HepG2 (cell line): ENCODE results near the gene ZNF581. TPM values are rescaled to one million over a fixed set of nuclear protein-coding genes. Genes with fewer than 3 reads are reported as not detected.

Source experiments
- ATAC-seq: fragments of 200-7000 bp; cut with Tn5 transposase; 3 replicates; pipeline ENCODE4 v1.9.1; 2020; ENCODE audit warnings: mild to moderate bottlenecking, moderate library complexity
- BruUV-seq: library from RNA; stranded (reverse); fragments of 400-500 nt; replicated peaks from 2 replicates; lab custom pipeline; 2021; lab: Mats Ljungman, UMichigan
- CTCF ChIA-PET: fragments of 300-600 bp; formaldehyde crosslinking; extraction: SDS; loops from one replicate; lab custom pipeline; 2021; ENCODE audit warnings: low total read pairs, inconsistent platforms, low intra/inter-chr PET ratio; lab: Yijun Ruan, JAX
- POLR2A ChIA-PET: fragments of 350-600 bp; sonication (Branson Sonifier 250); formaldehyde crosslinking; loops from one replicate; lab custom pipeline; 2020; ENCODE audit warnings: antibody characterized with exemption, inconsistent platforms; lab: Yijun Ruan, JAX
- DNase-seq: peaks from one replicate; pipeline ENCODE4 v3.0.0-alpha.2; 2015; ENCODE audit warnings: low spot score
- FAIRE-seq: peaks from 3 replicates; lab custom pipeline; 2011; peaks lifted over from hg19 to GRCh38; lab: Jason Lieb, UNC
- H2AFZ ChIP-seq: one replicate; pipeline ENCODE4 v1.6.1; 2011; ENCODE audit warnings: low read length, inconsistent platforms
- H3K27ac ChIP-seq: fragments of 300-600 bp; 3 replicates; pipeline ENCODE4 v1.8.0; 2011; ENCODE audit warnings: mixed run types, mild to moderate bottlenecking, mixed read lengths, low read length, inconsistent platforms; ENCODE audit not compliant: insufficient read depth; ENCODE audit errors: extremely low read length
- H3K27me3 ChIP-seq, 2 experiments: fragments of 200-600 bp in 1 of 2; 2 replicates in 1 of 2; 3 replicates in 1 of 2; pipeline versions ENCODE4 v1.6.0 to v1.8.0; 2011; ENCODE audit warnings: low read length in 2 of 2, mild to moderate bottlenecking in 2 of 2, moderate library complexity in 2 of 2, inconsistent platforms in 1 of 2; ENCODE audit not compliant: insufficient read depth in 2 of 2, control insufficient read depth in 1 of 2
- H3K36me3 ChIP-seq, 2 experiments: fragments of 200-600 bp in 1 of 2; replicated peaks in 1 of 2; 2 replicates in 1 of 2; 3 replicates in 1 of 2; pipeline versions ENCODE4 v1.5.1 to v1.8.0; 2011; ENCODE audit warnings: low read length in 2 of 2, inconsistent platforms in 1 of 2; ENCODE audit not compliant: insufficient read depth in 2 of 2, control insufficient read depth in 1 of 2
- H3K4me1 ChIP-seq: 2 replicates; pipeline ENCODE4 v1.5.1; 2012; ENCODE audit warnings: low read length, inconsistent platforms; ENCODE audit not compliant: insufficient read depth
- H3K4me2 ChIP-seq: 2 replicates; pipeline ENCODE4 v1.6.0; 2011; ENCODE audit warnings: low read depth, low read length, inconsistent platforms
- H3K4me3 ChIP-seq, 3 experiments: fragments of 200-600 bp in 1 of 3; sonication (generic), shearing (Covaris generic) in 1 of 3; replicated peaks in 1 of 3; 2 replicates each; pipeline ENCODE4 v1.5.1; 2011 to 2016; ENCODE audit warnings: low read length in 3 of 3, inconsistent platforms in 2 of 3, low read depth in 2 of 3, mild to moderate bottlenecking in 2 of 3, control low read depth in 1 of 3, mixed read lengths in 1 of 3; ENCODE audit not compliant: insufficient read depth in 1 of 3
- H3K79me2 ChIP-seq: one replicate; pipeline ENCODE4 v1.6.1; 2011; ENCODE audit warnings: low read length, inconsistent platforms; ENCODE audit not compliant: insufficient read depth
- H3K9ac ChIP-seq: 2 replicates; pipeline ENCODE4 v1.6.0; 2011; ENCODE audit warnings: mild to moderate bottlenecking, low read depth, low read length, inconsistent platforms; ENCODE audit not compliant: insufficient read depth
- H3K9me3 ChIP-seq: 2 replicates; pipeline ENCODE4 v1.5.1; 2012; ENCODE audit warnings: mild to moderate bottlenecking, low read length
- H4K20me1 ChIP-seq: 2 replicates; pipeline ENCODE4 v1.6.0; 2011; ENCODE audit warnings: inconsistent platforms, mild to moderate bottlenecking, low read length, moderate library complexity; ENCODE audit not compliant: insufficient read depth
- AGO2 ChIP-seq: fragments of 200-400 bp; formaldehyde crosslinking; optimal IDR thresholded peaks from 2 replicates; pipeline ENCODE3; 2017; ENCODE audit warnings: mild to moderate bottlenecking, low read depth, low read length, moderate library complexity
- PATZ1 ChIP-seq: sonication (generic); formaldehyde crosslinking; IDR thresholded peaks from 2 replicates; pipeline ENCODE4 v1.4.0; 2020; ENCODE audit warnings: missing genetic modification reagents
- PLRG1 ChIP-seq: fragments of 450-650 bp; conservative IDR thresholded peaks from 2 replicates; pipeline ENCODE4 v1.6.1; 2016
- RBFOX2 ChIP-seq: fragments of 200-400 bp; formaldehyde crosslinking; IDR thresholded peaks from 2 replicates; pipeline ENCODE4 v1.6.1; 2017; ENCODE audit warnings: low read depth, mild to moderate bottlenecking, low read length
- ZFY ChIP-seq: sonication (generic); formaldehyde crosslinking; IDR thresholded peaks from 2 replicates; pipeline ENCODE4 v1.4.0; 2020; ENCODE audit warnings: missing genetic modification reagents
- ZNF101 ChIP-seq: sonication (generic); formaldehyde crosslinking; IDR thresholded peaks from 2 replicates; pipeline ENCODE4 v1.4.0; 2020; ENCODE audit warnings: mild to moderate bottlenecking, low read depth, missing genetic modification reagents, borderline replicate concordance
- ZNF3 ChIP-seq: IDR thresholded peaks from 2 replicates; pipeline ENCODE4 v1.7.0; 2017; ENCODE audit warnings: inconsistent platforms
- ZNF546 ChIP-seq: sonication (generic); formaldehyde crosslinking; conservative IDR thresholded peaks from 2 replicates; pipeline ENCODE4 v1.8.1; 2023; ENCODE audit warnings: mild to moderate bottlenecking, missing genetic modification reagents
- ZNF639 ChIP-seq: conservative IDR thresholded peaks from 2 replicates; pipeline ENCODE4 v1.6.1; 2018; ENCODE audit warnings: missing genetic modification reagents
- WGBS: methylation state at CpG from one replicate; pipeline ENCODE4 v1.1.6; 2017; ENCODE audit warnings: low lambda C conversion rate; 5-methylcytosine and 5-hydroxymethylcytosine counted together
- in situ Hi-C: cut with HindIII; loops from 2 replicates; pipeline ENCODE4 v1.10.0; 2017; ENCODE audit warnings: low pct_unique_long_range_greater_than_20kb; ENCODE audit not compliant: extremely low pct_ligation_motif_present
- intact Hi-C: fragments of 100-400 bp; cut with micrococcal nuclease; formaldehyde crosslinking; loops from one replicate; pipeline ENCODE4 v1.10.0; 2022; ENCODE audit not compliant: unreplicated experiment
- polyA plus RNA-seq, 8 experiments: library from polyadenylated mRNA; depleted of rRNA in 3 of 8; stranded (reverse) in 7 of 8; unstranded in 1 of 8; fragments of >200 nt; fragmentation: Illumina TruSeq in 4 of 8; extraction: Trizol in 4 of 8; gene quantifications; 2 replicates each; pipeline versions ENCODE4 v1.2.1 to v1.2.3, GENCODE V29; 2011 to 2016; ENCODE audit warnings: low read depth in 4 of 8, missing spikeins in 1 of 8, mixed read lengths in 1 of 8; ENCODE audit not compliant: insufficient read depth in 1 of 8
- total RNA-seq, 5 experiments: library from RNA; depleted of rRNA; stranded (reverse); fragments of >200 nt; fragmentation: Illumina TruSeq; extraction: Trizol; gene quantifications; 2 replicates each; pipeline ENCODE4 v1.2.3, GENCODE V29; 2016; ENCODE audit warnings: low read depth in 1 of 5

Gene ZNF581
- total and polyA plus RNA-seq, 2 of the 13 experiments (the other 11 are each of a cell fraction or from before 2014, with no cell fraction given): 19.6 to 49.5 TPM

GRCh38 chr19:55597501-55597921, 45.9 kb upstream of the ZNF581 start:
- H3K4me1 ChIP-seq: peaks cover 23% of the 10 kb centered on the region
- intact Hi-C loops: no loop called here
- TF ChIP-seq AGO2 (peak; percentile 79), ZFY (CRISPR knock-in tag) (no peak), RBFOX2 (peak; percentile 68)
- TF ChIP-seq, all 625 proteins: peak for 2
- Histone ChIP-seq H3K36me3 (peaks cover 10 to 32% of the 10 kb centered on the region in 2 experiments; a peak in 4 of 5 replicates), H3K79me2 (peaks cover 2% of the 10 kb centered on the region), H3K4me2 (no peak overlapping the region), H3K27me3 (no peaks in the 10 kb centered on the region; a peak in 1 of 5 replicates), H2AFZ (no peak overlapping the region), H3K9ac (no peak overlapping the region), H3K27ac (no peak overlapping the region), H3K4me3 (no peak overlapping the region), H3K9me3 (no peaks in the 10 kb centered on the region), H4K20me1 (0 out of 2 replicates have a peak, but pooled peaks cover 6% of the 10 kb centered on the region)
- WGBS: over 99% methylated on average over 30 of the region's 30 CpGs
- ChIA-PET POLR2A (interaction anchor here (3.6 to 4.9 kb wide), 2 partner anchors 12 to 16 kb away, joined by 45 to 66 read pairs; partner anchors contain the start of gene ZNF579), CTCF (no interaction called here)
- FAIRE-seq: no peak
- no peak for DNase-seq
- in situ Hi-C loops: no loop called here
- no TSS peak for BruUV-seq
- no peak for ATAC-seq

GRCh38 chr19:55598034-55598433, 45.4 kb upstream of the ZNF581 start:
- no peak overlapping the region for H3K4me3 ChIP-seq
- ChIA-PET POLR2A (interaction anchor here (1.1 to 4.9 kb wide), 3 partner anchors 13 to 78 kb away, joined by 3 to 66 read pairs (median 45); partner anchors contain the start of gene ZNF579), CTCF (no interaction called here)
- no TSS peak for BruUV-seq
- H3K9me3 ChIP-seq: no peaks in the 10 kb centered on the region
- TF ChIP-seq ZNF101 (no peak), PLRG1 (no peak), ZNF546 (CRISPR knock-in tag) (no peak), ZNF639 (no peak), ZNF3 (no peak), PATZ1 (CRISPR knock-in tag) (no peak)
- H3K36me3 ChIP-seq: peaks cover 10 to 32% of the 10 kb centered on the region in 2 experiments; a peak in 4 of 5 replicates
- no peak for ATAC-seq
- intact Hi-C loops: loop anchor here (2.0 kb wide), 1 partner anchor 17 kb away; the partner anchor contains the start of gene ZNF579
- FAIRE-seq: no peak
- no peak overlapping the region for H3K4me2 ChIP-seq
- no peak overlapping the region for H3K9ac ChIP-seq
- no peak for DNase-seq
- 0 out of 2 replicates have a peak, but pooled peaks cover 6% of the 10 kb centered on the region for H4K20me1 ChIP-seq
- H3K27ac ChIP-seq: no peak overlapping the region
- H3K79me2 ChIP-seq: peaks cover 2% of the 10 kb centered on the region
- in situ Hi-C loops: no loop called here
- H3K4me1 ChIP-seq: peaks cover 23% of the 10 kb centered on the region
- H3K27me3 ChIP-seq: no peaks in the 10 kb centered on the region; a peak in 1 of 5 replicates
- no peak overlapping the region for H2AFZ ChIP-seq
- WGBS: 98% methylated on average over 9 of the region's 9 CpGs
